Central memory CD8-positive, alpha-beta T cell (primary cell): ENCODE data around the gene TRERF1.
"Not testable (repeated sequence)": the region's sequence is repeated elsewhere in the genome, so short reads cannot be mapped to it uniquely, and the experiment has no call there.

Source experiments
- ATAC-seq: fragments of 150-1000 bp; cut with Tn5 transposase; replicated peaks from 2 replicates; pipeline ENCODE4 v1.10.0; 2022; ENCODE audit warnings: mild to moderate bottlenecking, moderate FRiP score, moderate number of reproducible peaks; ENCODE audit not compliant: poor library complexity, severe bottlenecking; ENCODE audit errors: extremely low read depth
- DNase-seq, 2 donors: peaks; one replicate each; pipeline ENCODE4 v3.0.0; 2021; ENCODE audit warnings: low spot score in 2 of 2
- H3K27ac Mint-ChIP-seq: one replicate; pipeline ENCODE4 v1.8.0; 2022; ENCODE audit warnings: low read depth, mild to moderate bottlenecking, moderate library complexity, mixed read lengths
- H3K27me3 Mint-ChIP-seq: one replicate; pipeline ENCODE4 v1.8.0; 2022; ENCODE audit warnings: mixed read lengths
- H3K36me3 Mint-ChIP-seq: one replicate; pipeline ENCODE4 v1.8.0; 2022; ENCODE audit warnings: mild to moderate bottlenecking, moderate library complexity, mixed read lengths; ENCODE audit not compliant: insufficient read depth
- H3K4me1 Mint-ChIP-seq: one replicate; pipeline ENCODE4 v1.8.0; 2022; ENCODE audit warnings: mixed read lengths
- H3K4me3 Mint-ChIP-seq: one replicate; pipeline ENCODE4 v1.8.0; 2022; ENCODE audit warnings: mild to moderate bottlenecking, moderate library complexity, mixed read lengths
- H3K9me3 Mint-ChIP-seq: one replicate; pipeline ENCODE4 v1.8.0; 2022; ENCODE audit warnings: mixed read lengths

The TRERF1 gene

GRCh38 chr6:42451333-42452170 lies at the start of gene TRERF1:
Gene TRERF1 (minus strand): TSS chr6:42451926. CDS start chr6:42269590, 182,336 bp downstream.
- Mint-ChIP-seq H3K9me3 (no peaks in the 10 kb centered on the region), H3K4me3 (peak within 1 kb of the TSS; percentile 90), H3K27ac (peak within 1 kb of the TSS; percentile 76), H3K36me3 (peaks cover 14% of the 10 kb centered on the region), H3K27me3 (no peaks in the 10 kb centered on the region), H3K4me1 (peaks cover 55% of the 10 kb centered on the region)
- DNase-seq (peak in 1 of 2 donors; percentile 32), ATAC-seq (peak; percentile 47)

DNA sequence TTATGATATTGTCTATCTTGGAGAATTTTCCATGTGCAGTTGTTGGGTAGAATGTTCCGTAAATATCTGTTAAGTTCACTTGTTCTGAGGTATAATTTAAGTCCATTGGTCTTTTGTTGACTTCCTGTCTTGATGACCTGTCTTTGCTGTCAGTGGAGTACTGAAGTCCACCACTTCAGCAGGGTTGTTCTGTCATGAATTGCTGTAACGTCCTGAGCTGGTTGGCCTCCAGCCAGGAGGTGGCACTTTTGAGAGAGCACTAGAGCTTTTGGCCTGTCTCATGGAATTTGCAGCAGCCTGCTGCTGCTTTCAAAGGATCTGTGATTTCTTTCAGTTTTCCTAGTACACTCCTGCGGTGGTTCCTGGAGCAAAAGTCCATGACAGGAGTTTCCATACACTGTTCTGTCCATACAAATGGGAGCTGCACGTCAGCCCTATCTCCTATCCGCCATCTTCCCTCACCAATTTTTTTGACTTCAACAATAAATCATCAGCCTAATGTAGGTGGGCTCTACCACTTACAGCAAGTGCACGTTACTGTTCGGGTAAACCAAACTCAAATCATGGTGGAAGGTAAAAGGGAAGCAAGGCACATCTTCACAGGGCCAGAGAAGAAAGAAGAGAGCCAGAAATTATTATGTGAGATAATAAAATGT lies 46.9 kb upstream of the TRERF1 start:
- Mint-ChIP-seq H3K9me3 (no peaks in the 10 kb centered on the region), H3K27me3 (no peaks in the 10 kb centered on the region), H3K27ac (no peak overlapping the region), H3K4me3 (no peak overlapping the region), H3K4me1 (no peaks in the 10 kb centered on the region), H3K36me3 (no peaks in the 10 kb centered on the region)
- DNase-seq (no peak), ATAC-seq (no peak)

- H3K27ac Mint-ChIP-seq = no peak overlapping the region
- H3K27me3 Mint-ChIP-seq = no peaks in the 10 kb centered on the region
- H3K36me3 Mint-ChIP-seq = no peaks in the 10 kb centered on the region
- DNase-seq = no peak
- no peaks in the 10 kb centered on the region for H3K4me1 Mint-ChIP-seq
- ATAC-seq = no peak
- no peak overlapping the region for H3K4me3 Mint-ChIP-seq
- no peaks in the 10 kb centered on the region for H3K9me3 Mint-ChIP-seq
Observed at GRCh38 chr6:42493914-42494539, 42.3 kb upstream of the TRERF1 start.

DNA sequence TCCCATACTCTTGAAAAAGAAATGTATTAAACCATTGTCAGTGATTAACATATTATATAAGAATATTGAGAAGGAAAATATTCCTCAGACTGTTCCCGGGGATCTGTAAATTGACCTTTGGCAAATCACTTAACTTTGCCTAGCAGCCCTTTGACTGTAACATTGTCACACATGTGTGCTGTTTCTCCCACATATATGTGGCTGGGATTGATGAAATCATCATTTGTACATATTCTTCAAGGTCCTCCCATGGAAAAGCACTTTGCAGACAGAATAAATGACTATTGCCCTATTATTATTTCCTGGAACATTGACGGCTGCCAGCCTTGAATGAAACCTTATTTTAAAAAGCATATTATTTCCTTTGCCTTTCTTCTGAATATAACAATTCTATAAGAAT lies 36.4 kb upstream of the TRERF1 start:
- DNase-seq (no peak), ATAC-seq (no peak)
- Mint-ChIP-seq H3K27me3 (no peaks in the 10 kb centered on the region), H3K4me3 (no peak overlapping the region), H3K4me1 (no peaks in the 10 kb centered on the region), H3K27ac (no peak overlapping the region), H3K36me3 (peaks cover 2% of the 10 kb centered on the region), H3K9me3 (no peaks in the 10 kb centered on the region)

DNA sequence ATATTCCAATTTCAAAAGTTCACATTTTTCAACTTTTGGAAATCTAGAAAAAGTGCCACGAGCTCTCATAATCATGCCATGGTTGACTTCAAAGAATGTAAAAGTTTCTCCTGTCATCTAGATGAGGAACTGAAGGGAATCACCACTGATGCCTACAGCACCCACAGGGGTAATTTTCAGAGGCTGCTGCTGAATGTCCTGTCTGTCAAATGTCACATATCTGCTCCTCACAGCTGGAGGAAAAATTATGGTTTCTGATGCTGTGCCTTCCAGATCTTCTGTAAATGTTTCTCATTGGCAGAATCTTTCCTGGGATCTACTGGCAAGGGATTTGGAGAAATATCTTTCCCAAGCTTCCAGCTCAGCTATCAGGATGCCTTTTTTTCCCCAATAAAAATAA lies 32.5 kb upstream of the TRERF1 start:
- Mint-ChIP-seq H3K4me3 (no peak overlapping the region), H3K4me1 (no peaks in the 10 kb centered on the region), H3K27me3 (no peaks in the 10 kb centered on the region), H3K9me3 (no peaks in the 10 kb centered on the region), H3K27ac (no peak overlapping the region), H3K36me3 (peaks cover 2% of the 10 kb centered on the region)
- ATAC-seq = no peak
- no peak for DNase-seq

DNA sequence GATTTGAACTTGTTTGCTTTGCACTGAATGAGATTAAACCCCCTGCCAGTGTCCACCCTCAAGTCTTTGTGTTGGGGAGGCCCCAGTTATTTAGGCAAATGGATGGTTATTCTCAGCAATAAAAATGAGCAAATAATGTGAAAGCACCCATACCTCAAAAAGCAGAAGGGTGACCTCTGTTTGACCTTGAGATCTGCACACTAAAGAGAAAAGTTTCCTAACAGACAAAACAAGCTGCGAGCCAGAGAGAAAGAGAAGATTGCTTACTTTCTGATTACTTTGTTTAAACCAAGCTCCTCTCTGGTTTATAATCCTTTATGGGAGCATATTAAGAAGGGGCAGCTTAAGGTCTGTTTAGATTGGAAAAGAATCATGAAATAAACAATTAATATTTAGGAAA lies 30.4 kb upstream of the TRERF1 start:
- no peak overlapping the region for H3K27ac Mint-ChIP-seq
- H3K4me3 Mint-ChIP-seq = no peak overlapping the region
- H3K27me3 Mint-ChIP-seq = no peaks in the 10 kb centered on the region
- H3K36me3 Mint-ChIP-seq = peaks cover 2% of the 10 kb centered on the region
- no peaks in the 10 kb centered on the region for H3K9me3 Mint-ChIP-seq
- no peak for ATAC-seq
- DNase-seq = no peak
- H3K4me1 Mint-ChIP-seq = no peaks in the 10 kb centered on the region

DNA sequence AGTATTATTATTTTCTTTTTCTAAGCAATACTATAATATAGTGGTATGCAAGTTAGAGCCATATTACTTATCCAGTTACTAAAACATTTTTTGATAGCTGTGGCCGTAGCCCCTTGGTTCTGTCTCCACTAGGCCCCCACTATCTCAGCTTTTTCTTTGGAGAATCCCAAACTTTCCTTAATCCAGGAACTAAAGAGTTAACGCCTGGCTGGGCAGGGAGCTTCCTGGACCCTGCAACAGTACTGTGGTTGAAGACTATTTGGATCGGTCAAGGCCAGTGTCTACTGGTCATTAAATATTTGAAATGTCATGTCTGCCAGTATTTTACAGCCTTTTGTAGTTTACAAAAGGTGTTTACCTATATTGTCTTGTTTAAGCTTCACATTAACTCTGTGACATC lies 20.0 kb upstream of the TRERF1 start:
- Mint-ChIP-seq H3K36me3 (no peaks in the 10 kb centered on the region), H3K27me3 (no peaks in the 10 kb centered on the region), H3K4me1 (no peaks in the 10 kb centered on the region), H3K9me3 (peaks cover 18% of the 10 kb centered on the region), H3K4me3 (no peak overlapping the region), H3K27ac (no peak overlapping the region)
- no peak for DNase-seq
- no peak for ATAC-seq

GRCh38 chr6:42471142-42471541 lies 19.4 kb upstream of the TRERF1 start:
- ATAC-seq (no peak), DNase-seq (no peak)
- peaks cover 18% of the 10 kb centered on the region for H3K9me3 Mint-ChIP-seq
- H3K4me3 Mint-ChIP-seq = no peak overlapping the region
- H3K27ac Mint-ChIP-seq = no peak overlapping the region
- no peaks in the 10 kb centered on the region for H3K4me1 Mint-ChIP-seq
- no peaks in the 10 kb centered on the region for H3K27me3 Mint-ChIP-seq
- no peaks in the 10 kb centered on the region for H3K36me3 Mint-ChIP-seq

DNA sequence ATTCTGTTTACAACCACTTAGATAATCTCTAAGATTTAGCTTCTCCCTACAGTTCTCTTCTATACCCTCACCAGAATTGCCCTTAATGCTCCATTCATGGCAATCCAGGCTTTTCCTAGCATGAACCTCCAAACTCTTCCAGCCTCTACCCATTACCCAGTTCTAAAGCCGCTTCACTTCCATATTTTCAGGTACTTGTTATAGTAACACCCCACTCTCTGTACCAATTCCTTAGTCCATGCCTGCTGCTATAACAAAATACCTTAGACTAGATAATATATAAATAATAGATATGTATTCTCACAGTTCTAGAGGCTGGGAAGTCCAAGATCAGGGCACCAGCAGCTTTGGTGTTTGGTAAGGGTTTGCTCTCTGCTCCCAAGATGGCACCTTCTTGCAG lies 16.5 kb upstream of the TRERF1 start:
- no peaks in the 10 kb centered on the region for H3K4me1 Mint-ChIP-seq
- H3K27ac Mint-ChIP-seq = no peak overlapping the region
- ATAC-seq = no peak
- H3K4me3 Mint-ChIP-seq = no peak overlapping the region
- H3K36me3 Mint-ChIP-seq = no peaks in the 10 kb centered on the region
- H3K27me3 Mint-ChIP-seq = no peaks in the 10 kb centered on the region
- H3K9me3 Mint-ChIP-seq = peaks cover 18% of the 10 kb centered on the region
- DNase-seq = no peak

DNA sequence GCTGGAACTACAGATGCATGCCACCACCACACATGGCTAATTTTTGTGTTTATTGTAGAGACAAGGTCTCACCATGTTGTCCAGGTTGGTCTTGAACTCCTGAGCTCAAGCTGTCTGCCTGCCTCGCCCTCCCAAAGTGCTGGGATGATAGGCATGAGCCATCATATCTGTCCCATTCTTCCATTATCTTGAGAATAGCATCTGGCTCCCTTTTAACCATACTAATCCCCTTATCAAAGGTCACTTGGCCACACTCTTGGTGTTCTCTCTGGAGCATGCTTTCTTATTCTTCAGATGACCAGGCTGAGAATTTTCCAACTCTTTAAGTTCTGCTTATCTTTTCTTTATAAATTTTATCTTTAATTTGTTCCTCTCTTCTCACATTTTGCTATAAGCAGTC lies 15.9 kb upstream of the TRERF1 start:
- Mint-ChIP-seq H3K9me3 (peaks cover 18% of the 10 kb centered on the region), H3K27ac (peak overlapping the region; percentile 2), H3K4me3 (no peak overlapping the region), H3K36me3 (no peaks in the 10 kb centered on the region), H3K4me1 (no peaks in the 10 kb centered on the region), H3K27me3 (no peaks in the 10 kb centered on the region)
- DNase-seq = no peak
- ATAC-seq = no peak

DNA sequence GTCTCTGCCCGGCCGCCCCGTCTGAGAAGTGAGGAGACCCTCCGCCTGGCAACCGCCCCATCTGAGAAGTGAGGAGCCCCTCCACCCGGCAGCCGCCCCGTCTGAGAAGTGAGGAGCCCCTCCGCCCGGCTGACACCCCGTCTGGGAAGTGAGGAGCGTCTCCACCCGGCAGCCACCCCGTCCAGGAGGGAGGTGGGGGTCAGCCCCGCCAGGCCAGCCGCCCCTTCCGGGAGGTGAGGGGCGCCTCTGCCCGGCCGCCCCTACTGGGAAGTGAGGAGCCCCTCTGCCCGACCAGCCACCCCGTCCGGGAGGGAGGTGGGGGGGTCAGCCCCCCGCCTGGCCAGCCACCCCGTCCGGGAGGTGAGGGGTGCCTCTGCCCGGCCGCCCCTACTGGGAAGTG lies 14.7 kb upstream of the TRERF1 start:
- ATAC-seq, H3K27ac Mint-ChIP-seq, DNase-seq, H3K4me3 Mint-ChIP-seq, H3K27me3 Mint-ChIP-seq, H3K4me1 Mint-ChIP-seq, H3K36me3 Mint-ChIP-seq: not testable (repeated sequence)
- peaks cover 18% of the 10 kb centered on the region for H3K9me3 Mint-ChIP-seq

GRCh38 chr6:42462474-42462972 lies 10.8 kb upstream of the TRERF1 start:
- no peak overlapping the region for H3K27ac Mint-ChIP-seq
- no peak for DNase-seq
- no peaks in the 10 kb centered on the region for H3K27me3 Mint-ChIP-seq
- no peaks in the 10 kb centered on the region for H3K36me3 Mint-ChIP-seq
- H3K4me3 Mint-ChIP-seq = no peak overlapping the region
- no peaks in the 10 kb centered on the region for H3K4me1 Mint-ChIP-seq
- no peak for ATAC-seq
- no peaks in the 10 kb centered on the region for H3K9me3 Mint-ChIP-seq

DNA sequence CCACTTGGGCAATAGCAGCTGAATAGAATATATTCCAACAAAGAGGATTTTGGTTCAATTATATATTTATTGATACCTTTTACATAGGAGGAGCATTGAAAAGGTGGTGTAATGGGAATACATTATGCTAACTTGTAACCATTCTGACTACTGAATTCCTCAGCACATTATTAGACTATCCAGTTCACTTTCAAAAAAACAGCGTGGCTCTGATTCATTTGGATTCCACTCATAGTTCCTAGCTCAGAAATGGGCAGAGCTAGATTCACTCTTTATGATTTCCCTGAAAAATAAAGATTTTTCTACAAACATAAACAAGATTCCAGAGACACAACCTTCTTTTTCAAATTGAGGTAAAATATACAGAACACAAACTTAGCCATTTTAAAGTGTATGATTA lies 9.2 kb upstream of the TRERF1 start:
- H3K9me3 Mint-ChIP-seq = no peaks in the 10 kb centered on the region
- DNase-seq = no peak
- no peak for ATAC-seq
- no peaks in the 10 kb centered on the region for H3K27me3 Mint-ChIP-seq
- no peak overlapping the region for H3K27ac Mint-ChIP-seq
- no peaks in the 10 kb centered on the region for H3K36me3 Mint-ChIP-seq
- no peak overlapping the region for H3K4me3 Mint-ChIP-seq
- no peaks in the 10 kb centered on the region for H3K4me1 Mint-ChIP-seq
